ENCODE results near the gene OR6C76. TPM values are rescaled to one million over a fixed set of nuclear protein-coding genes. Genes with fewer than 3 reads are reported as not detected.

Gene OR6C76
- not detected in 2 replicates for total RNA-seq
- long read RNA-seq, result 0 reads

GRCh38 chr12:55425954-55426353 is at the start of gene OR6C76:
TSS of gene OR6C76 (plus strand) at chr12:55426254. CDS start at chr12:55426254, 0 bp downstream.
- H3K4me1 Mint-ChIP-seq, result no peaks in the 10 kb centered on the region
- TF ChIP-seq CTCF (conservative IDR thresholded peaks at IDR 0.05), result no peak
- no peaks in the 10 kb centered on the region for H3K27me3 Mint-ChIP-seq (ENCODE audit: low read depth)
- H3K36me3 Mint-ChIP-seq (ENCODE audit: low read depth), result no peaks in the 10 kb centered on the region
- H3K27ac Mint-ChIP-seq (ENCODE audit: unreplicated experiment), result no peak within 1 kb of the TSS
- H3K9me3 Mint-ChIP-seq, result no peaks in the 10 kb centered on the region
- H3K4me3 Mint-ChIP-seq, result no peak within 1 kb of the TSS
- no peak for DNase-seq (ENCODE audit: low read depth, low spot score)

GRCh38 chr12:55385891-55386290 is 40.2 kb upstream of the OR6C76 start:
- Mint-ChIP-seq H3K27ac (ENCODE audit: unreplicated experiment) (no peak overlapping the region), H3K36me3 (ENCODE audit: low read depth) (no peaks in the 10 kb centered on the region)
- DNase-seq (ENCODE audit: low read depth, low spot score), result no peak

GRCh38 chr12:55392032-55392795 is 33.8 kb upstream of the OR6C76 start:
- no peak for TF ChIP-seq CTCF (conservative IDR thresholded peaks at IDR 0.05)
- Mint-ChIP-seq H3K27ac (ENCODE audit: unreplicated experiment) (no peak overlapping the region), H3K36me3 (ENCODE audit: low read depth) (no peaks in the 10 kb centered on the region), H3K9me3 (no peaks in the 10 kb centered on the region), H3K4me1 (no peaks in the 10 kb centered on the region), H3K27me3 (ENCODE audit: low read depth) (no peaks in the 10 kb centered on the region), H3K4me3 (no peak overlapping the region)
- no peak for DNase-seq (ENCODE audit: low read depth, low spot score)

More at GRCh38 chr12:55385891-55386290, 40.2 kb upstream of the OR6C76 start:
- H3K4me1 Mint-ChIP-seq, result peaks cover 13% of the 10 kb centered on the region
- no peak overlapping the region for H3K4me3 Mint-ChIP-seq
- no peak for TF ChIP-seq CTCF (conservative IDR thresholded peaks at IDR 0.05)
- H3K27me3 Mint-ChIP-seq (ENCODE audit: low read depth), result no peaks in the 10 kb centered on the region
- peaks cover 2% of the 10 kb centered on the region for H3K9me3 Mint-ChIP-seq

- no peak overlapping the region for H3K4me3 Mint-ChIP-seq
- no peak for TF ChIP-seq CTCF (conservative IDR thresholded peaks at IDR 0.05)
- H3K9me3 Mint-ChIP-seq, result no peaks in the 10 kb centered on the region
- H3K27ac Mint-ChIP-seq (ENCODE audit: unreplicated experiment), result no peak overlapping the region
- DNase-seq (ENCODE audit: low read depth, low spot score), result no peak
- no peaks in the 10 kb centered on the region for H3K4me1 Mint-ChIP-seq
- H3K27me3 Mint-ChIP-seq (ENCODE audit: low read depth), result no peaks in the 10 kb centered on the region
- no peaks in the 10 kb centered on the region for H3K36me3 Mint-ChIP-seq (ENCODE audit: low read depth)
These were observed 29.7 kb upstream of the OR6C76 start for GRCh38 chr12:55396326-55396725.

GRCh38 chr12:55400229-55400628 is 25.8 kb upstream of the OR6C76 start, which contains the start of gene OR6C65:
TSS of gene OR6C65 (plus strand) at chr12:55400529. CDS start at chr12:55400529, 0 bp downstream.
- Mint-ChIP-seq H3K27ac (ENCODE audit: unreplicated experiment) (no peak within 1 kb of the TSS), H3K4me3 (no peak within 1 kb of the TSS), H3K4me1 (no peaks in the 10 kb centered on the region), H3K27me3 (ENCODE audit: low read depth) (no peaks in the 10 kb centered on the region), H3K9me3 (no peaks in the 10 kb centered on the region), H3K36me3 (ENCODE audit: low read depth) (peaks cover 3% of the 10 kb centered on the region)
- no peak for TF ChIP-seq CTCF (conservative IDR thresholded peaks at IDR 0.05)
- no peak for DNase-seq (ENCODE audit: low read depth, low spot score)

All from neural crest cell (in vitro differentiated cells).